K562 treated with DMSO at 1 percent for 48 hours (cell line): ENCODE results near the gene AKAP5. TPM values are rescaled to one million over a fixed set of nuclear protein-coding genes. Genes with fewer than 3 reads are reported as not detected.

Experiments
- total RNA-seq: library from RNA; unstranded; fragments of 300-600 nt; gene quantifications from 2 replicates; pipeline ENCODE4 v1.2.3, GENCODE V29; 2022; ENCODE audit warnings: low replicate concordance; ENCODE audit errors: extremely low read depth

Gene AKAP5, protein sequence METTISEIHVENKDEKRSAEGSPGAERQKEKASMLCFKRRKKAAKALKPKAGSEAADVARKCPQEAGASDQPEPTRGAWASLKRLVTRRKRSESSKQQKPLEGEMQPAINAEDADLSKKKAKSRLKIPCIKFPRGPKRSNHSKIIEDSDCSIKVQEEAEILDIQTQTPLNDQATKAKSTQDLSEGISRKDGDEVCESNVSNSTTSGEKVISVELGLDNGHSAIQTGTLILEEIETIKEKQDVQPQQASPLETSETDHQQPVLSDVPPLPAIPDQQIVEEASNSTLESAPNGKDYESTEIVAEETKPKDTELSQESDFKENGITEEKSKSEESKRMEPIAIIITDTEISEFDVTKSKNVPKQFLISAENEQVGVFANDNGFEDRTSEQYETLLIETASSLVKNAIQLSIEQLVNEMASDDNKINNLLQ
- not detected in 2 replicates for total RNA-seq

GRCh38 chr14:64465191-64465822, at the start of gene AKAP5:
Gene AKAP5 (plus strand): TSS chr14:64465499. CDS start chr14:64468395, 2,896 bp downstream.

GRCh38 chr14:64503434-64504309, 38.4 kb downstream of the AKAP5 start, which contains the start of gene ZBTB25:
Gene ZBTB25 (minus strand): TSS chr14:64503838. CDS start chr14:64490533, 13,305 bp downstream.

DNA sequence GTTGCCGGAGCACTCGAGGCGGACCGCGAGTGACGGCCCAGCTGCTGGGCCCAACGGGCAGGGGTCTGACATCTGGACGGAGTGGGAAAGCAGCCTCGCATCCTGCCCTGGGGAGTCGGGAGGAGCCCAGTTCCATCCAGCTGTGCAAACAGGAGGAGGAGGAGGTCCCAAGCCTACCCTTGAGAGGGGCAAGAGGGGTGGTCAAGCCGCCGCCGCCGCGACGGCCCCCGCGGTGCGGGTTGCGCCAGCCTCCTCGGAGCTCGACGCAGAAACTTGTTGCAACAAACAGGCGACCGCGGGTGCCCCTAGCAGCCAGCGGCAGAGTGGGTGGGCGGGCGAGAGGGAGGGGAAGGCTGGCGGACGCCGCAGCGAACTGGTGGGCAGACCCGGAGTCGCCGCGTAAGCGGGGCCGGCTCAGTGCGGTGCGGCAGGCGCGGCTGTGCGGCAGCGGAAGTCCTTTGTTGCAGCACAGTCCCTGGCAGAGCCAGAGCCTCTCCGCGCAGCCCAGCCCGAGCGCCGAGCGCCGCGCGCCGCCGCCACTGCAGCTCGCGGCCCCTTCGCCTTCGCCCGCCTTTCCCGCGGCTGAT, 39.1 kb downstream of the AKAP5 start, which contains the start of gene ZBTB1:
Gene ZBTB1 (plus strand): TSS at position 461 of the 587 bp plus-strand sequence. CDS start 16,735 bp downstream, outside the sequence.

Other genes starting within 250 kb of the AKAP5 start
- not detected in 2 replicates for gene ESR2, start 171.1 kb upstream of the AKAP5 start, total RNA-seq
- gene MTHFD1, start 77.1 kb upstream of the AKAP5 start, total RNA-seq: not detected in 2 replicates
- gene ZBTB25, start 38.3 kb downstream of the AKAP5 start, total RNA-seq: not detected in 2 replicates
- not detected in 2 replicates for gene ZBTB1, start 39.3 kb downstream of the AKAP5 start, total RNA-seq
- gene HSPA2, start 75.2 kb downstream of the AKAP5 start, total RNA-seq: not detected in 2 replicates
- not detected in 2 replicates for gene PPP1R36, start 84.5 kb downstream of the AKAP5 start, total RNA-seq
- not detected in 2 replicates for gene PLEKHG3, start 238.9 kb downstream of the AKAP5 start, total RNA-seq